GM18511 (cell line): ENCODE measurements around the gene ZNF24.
A peak's percentile ranks its signal among the peaks of the same experiment; 100 is the strongest.

Source experiments
- ATAC-seq: cut with Tn5 transposase; IDR thresholded peaks from one replicate; pipeline ENCODE4 v1.9.1; 2021; ENCODE audit warnings: mild to moderate bottlenecking, moderate library complexity; ENCODE audit not compliant: unreplicated experiment

The ZNF24 gene

GRCh38 chr18:35355140-35355618 lies 11.0 kb upstream of the ZNF24 start:
- ATAC-seq, result peak; percentile 100

GRCh38 chr18:35352778-35353177 lies 8.6 kb upstream of the ZNF24 start:
- no peak for ATAC-seq

DNA sequence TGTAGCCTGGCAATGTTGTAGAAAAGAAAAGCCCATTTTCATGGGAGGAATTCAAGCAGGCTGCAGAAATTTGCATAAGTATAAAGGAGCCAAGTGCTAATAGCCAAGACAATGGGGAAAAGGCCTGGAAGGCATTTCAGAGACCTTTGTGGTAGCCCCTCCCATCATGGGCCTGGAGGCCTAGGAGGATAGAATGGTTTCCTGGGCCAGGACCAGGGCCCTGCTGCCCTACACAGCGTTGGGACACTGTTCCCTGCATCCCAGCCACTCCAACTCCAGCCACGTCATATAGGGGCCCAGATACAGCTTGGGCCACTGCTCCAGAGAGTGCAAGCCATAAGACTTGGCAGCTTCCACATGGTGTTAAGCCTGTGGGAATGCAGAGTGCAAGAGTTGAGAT lies 8.1 kb upstream of the ZNF24 start:
- ATAC-seq, result no peak

- no peak for ATAC-seq
Observed at GRCh38 chr18:35348001-35348400, 3.8 kb upstream of the ZNF24 start.

DNA sequence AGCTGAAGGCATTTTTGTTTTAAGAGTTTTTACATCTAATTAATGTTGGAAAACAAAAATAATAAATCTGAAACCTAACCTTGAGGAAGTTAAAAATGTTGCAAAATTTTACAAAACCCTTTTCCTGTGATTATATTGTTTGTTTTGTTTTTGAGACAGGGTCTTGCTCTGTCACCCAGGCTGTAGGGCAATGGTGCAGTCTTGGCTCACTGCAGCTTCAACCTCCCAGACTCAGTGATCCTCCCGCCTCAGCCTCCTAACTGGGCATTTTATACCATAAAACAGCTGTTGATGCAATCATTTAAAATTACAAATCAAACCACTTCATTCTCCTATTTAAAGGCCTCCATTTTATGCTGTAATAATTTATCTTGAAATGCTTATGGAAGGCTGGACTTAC lies 1.7 kb upstream of the ZNF24 start:
- ATAC-seq, result no peak

- ATAC-seq, result peak; percentile 30
Observed at GRCh38 chr18:35345460-35345921, 1.3 kb upstream of the ZNF24 start.

DNA sequence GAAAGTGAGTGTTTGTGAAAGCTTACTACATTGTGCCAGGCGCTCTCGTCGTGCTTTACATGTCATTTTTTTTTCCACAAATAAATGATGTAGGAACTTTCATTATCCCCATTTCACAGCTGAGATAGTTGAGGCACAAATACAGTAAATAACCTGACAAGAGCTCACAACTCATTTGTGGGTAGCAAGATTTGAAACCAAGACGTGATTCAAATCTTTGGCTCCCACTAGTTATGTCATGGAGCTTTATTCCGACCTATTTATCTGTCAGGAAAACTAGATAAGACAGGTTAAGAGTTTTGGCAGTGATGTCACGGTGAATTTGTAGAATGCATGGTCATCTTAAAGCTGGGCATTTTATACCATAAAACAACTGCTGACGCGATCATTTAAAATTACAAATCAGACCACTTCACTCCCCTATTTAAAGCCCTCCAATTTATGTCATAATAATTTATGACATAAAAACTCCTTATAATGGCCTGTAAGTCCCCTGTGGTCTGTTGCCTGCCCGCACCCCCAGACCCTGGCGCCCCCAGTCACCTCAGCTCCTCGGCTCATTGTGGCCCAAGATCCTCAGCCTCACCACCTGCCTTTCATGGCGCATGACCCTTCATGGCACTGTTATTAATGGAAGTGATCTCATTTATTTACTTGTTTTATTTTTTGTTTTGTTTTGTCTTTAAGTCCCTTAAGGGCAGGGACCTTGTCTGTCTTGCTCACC lies 678 bp upstream of the ZNF24 start:
- ATAC-seq, result no peak

DNA sequence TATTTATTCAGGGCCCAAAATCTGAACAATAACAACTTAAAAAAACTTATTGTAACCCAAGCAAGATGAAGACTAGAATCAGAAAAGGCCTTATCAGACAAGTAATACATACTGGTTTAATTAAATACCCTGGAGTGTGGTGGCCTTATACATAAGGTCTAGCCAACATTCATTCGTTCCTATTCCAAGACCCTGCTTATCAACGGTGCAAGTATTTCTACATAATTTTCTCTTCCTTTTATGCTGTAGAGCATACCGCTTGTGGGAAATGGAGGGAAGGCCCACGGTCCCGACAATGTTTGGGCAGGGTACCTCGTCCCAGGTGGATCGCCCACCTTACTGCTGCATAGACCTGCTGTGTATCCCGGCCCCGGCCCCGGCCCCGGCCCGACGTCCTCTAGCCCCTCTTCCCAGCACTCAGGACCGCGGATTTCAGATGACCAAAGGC lies 708 bp downstream of the ZNF24 start:
- ATAC-seq, result no peak

GRCh38 chr18:35337286-35337685 lies 6.9 kb downstream of the ZNF24 start:
- ATAC-seq, result no peak

- ATAC-seq, result no peak
Observed at GRCh38 chr18:35335866-35336265, 8.4 kb downstream of the ZNF24 start.

DNA sequence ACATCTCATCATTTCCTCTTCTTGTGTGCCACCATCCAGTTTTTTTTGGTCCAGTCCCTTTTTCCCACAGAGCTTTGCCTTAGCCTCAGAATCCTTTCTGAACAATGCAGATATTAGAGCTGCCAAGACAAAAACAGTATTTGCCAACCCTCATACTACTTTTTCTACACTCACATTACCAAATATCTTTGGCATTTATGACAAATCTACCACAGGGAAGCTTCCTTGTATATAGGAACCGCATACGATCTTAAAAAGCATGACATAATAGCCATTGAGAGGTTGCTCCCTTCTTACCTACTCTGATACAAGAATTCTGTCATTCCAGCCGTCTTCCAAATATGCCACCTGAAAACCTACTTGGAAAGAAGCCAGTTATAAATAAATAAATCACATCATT lies 9.4 kb downstream of the ZNF24 start:
- ATAC-seq, result no peak

DNA sequence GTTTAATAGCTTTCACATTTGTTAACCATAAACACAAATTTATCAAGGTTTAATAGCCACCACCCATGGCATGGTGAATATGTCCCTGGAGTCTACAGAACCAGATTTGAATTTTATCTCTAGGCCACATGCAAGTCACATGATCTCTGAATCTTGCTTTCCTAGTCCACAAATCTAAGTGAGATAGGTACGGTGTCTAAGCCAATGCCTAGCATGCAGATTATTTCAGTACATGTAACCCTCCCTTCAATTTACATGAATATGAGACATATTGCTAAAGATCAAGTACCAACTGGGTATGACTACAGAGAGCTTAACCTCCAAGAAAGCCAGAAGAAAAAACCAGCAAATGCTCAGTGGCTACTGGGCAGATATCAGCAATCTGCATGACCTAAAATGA lies 10.0 kb downstream of the ZNF24 start:
- no peak for ATAC-seq

DNA sequence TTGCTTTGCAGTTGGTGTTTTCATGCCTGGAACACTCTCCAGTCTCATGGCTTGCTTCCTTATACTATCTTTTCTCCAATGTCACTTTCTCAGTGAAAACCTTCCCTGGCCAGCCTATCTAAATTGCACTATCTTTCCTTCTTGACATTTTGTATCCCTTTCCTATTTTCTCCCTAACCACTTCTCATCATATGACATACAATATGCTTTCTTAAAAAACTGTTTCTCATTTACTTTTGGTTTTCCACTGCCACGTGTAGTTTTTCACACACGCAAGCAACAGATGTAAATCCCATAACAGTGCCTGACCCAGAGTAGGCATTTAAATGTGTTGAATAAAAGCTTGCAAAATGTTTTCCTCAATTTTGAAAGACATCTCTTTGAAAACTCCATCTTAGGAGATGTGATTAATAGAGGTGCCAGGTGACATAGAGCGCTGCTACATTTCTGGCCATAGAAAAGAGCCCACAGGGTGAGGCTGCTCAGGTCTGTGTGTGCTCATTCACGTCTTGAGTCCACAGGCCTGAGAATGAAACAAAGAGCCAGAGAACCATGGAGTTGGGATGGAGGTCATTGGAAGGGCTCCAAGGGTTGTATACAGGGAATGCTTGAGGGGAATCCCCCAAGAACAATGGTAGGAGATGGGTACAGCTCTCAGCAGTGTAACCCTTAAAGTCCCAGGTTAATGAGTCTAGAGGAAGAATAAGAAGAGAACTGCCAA lies 12.7 kb downstream of the ZNF24 start:
- ATAC-seq, result no peak

- ATAC-seq, result no peak
Observed at GRCh38 chr18:35328868-35329267, 15.4 kb downstream of the ZNF24 start.

GRCh38 chr18:35326695-35327387 lies 17.4 kb downstream of the ZNF24 start:
- ATAC-seq, result no peak

DNA sequence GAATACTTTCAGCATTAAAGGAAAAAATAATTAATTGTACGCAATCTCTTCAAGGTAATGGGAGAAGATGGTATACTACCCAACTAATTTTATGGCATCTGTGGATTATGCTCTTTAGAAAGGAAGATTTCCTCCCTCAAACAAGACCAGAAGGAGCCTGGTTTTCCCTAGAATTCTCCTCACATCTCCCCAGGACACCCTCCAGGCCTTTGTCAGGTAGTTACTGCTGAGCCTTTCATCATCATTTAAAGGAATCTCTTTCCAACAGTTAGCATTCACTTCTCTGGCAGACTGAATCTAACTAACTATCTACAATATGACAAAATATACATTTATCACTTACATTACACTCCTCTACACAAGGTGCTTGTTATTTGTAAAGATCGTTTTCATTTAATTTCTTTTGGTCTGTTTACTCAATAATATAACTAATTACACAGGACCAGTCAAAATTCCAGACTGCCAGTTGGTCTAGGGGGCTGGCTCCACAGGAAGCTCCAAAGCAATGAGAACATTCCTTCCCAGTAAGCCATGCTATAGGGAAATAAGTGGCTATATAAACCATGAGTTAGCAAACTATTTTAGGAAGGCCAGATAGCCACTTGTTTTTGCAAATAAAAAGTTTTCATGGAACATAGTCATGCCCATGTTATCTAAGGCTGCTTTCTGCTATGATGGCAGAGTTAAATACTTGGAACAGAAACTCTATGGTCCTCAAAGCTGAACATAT lies 19.1 kb downstream of the ZNF24 start:
- no peak for ATAC-seq

GRCh38 chr18:35322486-35323458 lies 21.4 kb downstream of the ZNF24 start:
- no peak for ATAC-seq

GRCh38 chr18:35311496-35311895 lies 32.7 kb downstream of the ZNF24 start:
- no peak for ATAC-seq

GRCh38 chr18:35306588-35307250 lies 37.5 kb downstream of the ZNF24 start:
- ATAC-seq, result no peak
